Pancreas (tissue), 10 donors: ENCODE results near the gene AOPEP. TPM values are rescaled to one million over a fixed set of nuclear protein-coding genes. Genes with fewer than 3 reads are reported as not detected.

ENCODE experiments used
- ATAC-seq, 4 donors: fragments of 200-7000 bp; cut with Tn5 transposase; one replicate each; pipeline versions ENCODE4 v1.8.0 to v1.9.1; 2020; ENCODE audit warnings: mild to moderate bottlenecking in 4 of 4, moderate library complexity in 4 of 4
- DNase-seq, 6 donors: peaks; one replicate each; pipeline ENCODE4 v3.0.0-alpha.2; 2020
- FAIRE-seq: peaks from 2 replicates; lab custom pipeline; 2012; peaks lifted over from hg19 to GRCh38; lab: Jason Lieb, UNC
- H3K27ac ChIP-seq, 4 donors: fragments of 200-600 bp; sonication (generic); 1 replicate in 3 of 4; 2 replicates in 1 of 4; pipeline versions ENCODE4 v1.5.0 to v1.8.0; 2020
- H3K27me3 ChIP-seq, 4 donors: fragments of 200-600 bp; one replicate each; pipeline ENCODE4 v1.8.0; 2021
- H3K36me3 ChIP-seq, 3 donors: fragments of 200-600 bp; sonication (generic) in 1 of 3; one replicate each; pipeline versions ENCODE4 v1.5.0 to v1.8.0; 2020 to 2021
- H3K4me1 ChIP-seq, 3 donors: fragments of 200-600 bp; one replicate each; pipeline ENCODE4 v1.8.0; 2021
- H3K4me3 ChIP-seq, 4 donors: fragments of 200-600 bp; sonication (generic) in 2 of 4; one replicate each; pipeline versions ENCODE4 v1.5.0 to v1.8.0; 2020 to 2021
- H3K9me3 ChIP-seq, 4 donors: fragments of 200-600 bp; one replicate each; pipeline ENCODE4 v1.8.0; 2021
- WGBS, 2 donors: extraction: QIAGEN DNeasy Blood & Tissue Kit; methylation state at CpG; one replicate each; pipeline ENCODE4 v1.1.7; 2013; 5-methylcytosine and 5-hydroxymethylcytosine counted together
- intact Hi-C, 3 donors: fragments of 100-400 bp; cut with DNase I; formaldehyde crosslinking; loops; one replicate each; pipeline versions ENCODE4 v1.11.1 to v1.14.2; 2022
- polyA plus RNA-seq, 2 donors: library from polyadenylated mRNA; stranded (reverse); fragments of 200-250 nt; gene quantifications; one replicate each; pipeline ENCODE4 v1.2.3, GENCODE V29; 2013
- total RNA-seq, 6 donors: library from RNA; stranded (reverse); fragmentation: NEBNext Ultra II Directional in 4 of 6; extraction: Animal tissue kit (Norgen Biotek cat#: 25700) in 4 of 6; gene quantifications; one replicate each; pipeline versions ENCODE4 v1.2.1 to v1.2.4, GENCODE V29; 2021 to 2023
- TF ChIP-seq, protein P1 (sequence below), 4 donors: fragments of 200-600 bp; sonication (generic) in 3 of 4; IDR thresholded peaks; one replicate each; pipeline versions ENCODE4 v1.5.0 to v1.8.0; 2021; ENCODE audit warnings: antibody characterized with exemption in 4 of 4
- donor health status: healthy with polysubstance abuse.
- donor health status: DM: no; HTN: no; CAD: no; lungs with moderate emphysema.
- donor health status: DM: no; HTN: no; CAD: no.
- donor health status: control.
- donor health status: control.
- donor health status: Bipolar disorder and iron deficiency.
- donor health status: DM: yes; HTN: yes; CAD: no.
- donor health status: DM: no; HTN: no; CAD: no.
- donor health status: DM: no; HTN: no; CAD: no.
- donor health status: DM: yes; HTN: yes; CAD: no.

The AOPEP gene
- total and polyA plus RNA-seq, 8 donors = 50.5 to 140 (median 76.7) TPM

DNA sequence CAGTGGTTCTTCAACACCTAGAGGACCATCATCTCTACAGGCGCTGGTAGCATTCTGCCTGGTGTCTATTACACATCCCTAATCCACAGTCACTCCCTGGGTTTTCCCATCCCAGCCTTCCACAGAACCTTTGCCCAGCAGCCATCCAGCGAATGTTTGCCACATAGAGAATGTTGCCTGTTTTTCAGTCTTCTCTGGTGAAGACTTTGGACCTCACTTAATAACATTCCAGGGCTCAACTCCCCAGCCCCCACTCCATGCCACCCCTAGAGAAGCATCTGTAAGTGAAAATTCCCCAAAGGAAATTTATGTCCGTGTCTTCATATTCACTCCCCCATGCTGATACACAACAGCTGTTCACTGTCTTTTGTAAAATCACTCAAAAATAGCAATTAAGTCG is 249.6 kb downstream of the AOPEP start:
- Histone ChIP-seq H3K4me1 (peaks cover 24 to 31% (median 28%) of the 10 kb centered on the region in 3 donors), H3K27me3 (no peaks in the 10 kb centered on the region), H3K36me3 (no peaks in the 10 kb centered on the region), H3K4me3 (no peak overlapping the region), H3K9me3 (no peaks in the 10 kb centered on the region), H3K27ac (no peak overlapping the region)
- intact Hi-C loops = no loop called here
- WGBS, 2 donors = 94 to 95% methylated on average over 4 of the region's 4 CpGs
- ATAC-seq (no peak), FAIRE-seq (no peak), DNase-seq (no peak)
- TF ChIP-seq, protein P1, sequence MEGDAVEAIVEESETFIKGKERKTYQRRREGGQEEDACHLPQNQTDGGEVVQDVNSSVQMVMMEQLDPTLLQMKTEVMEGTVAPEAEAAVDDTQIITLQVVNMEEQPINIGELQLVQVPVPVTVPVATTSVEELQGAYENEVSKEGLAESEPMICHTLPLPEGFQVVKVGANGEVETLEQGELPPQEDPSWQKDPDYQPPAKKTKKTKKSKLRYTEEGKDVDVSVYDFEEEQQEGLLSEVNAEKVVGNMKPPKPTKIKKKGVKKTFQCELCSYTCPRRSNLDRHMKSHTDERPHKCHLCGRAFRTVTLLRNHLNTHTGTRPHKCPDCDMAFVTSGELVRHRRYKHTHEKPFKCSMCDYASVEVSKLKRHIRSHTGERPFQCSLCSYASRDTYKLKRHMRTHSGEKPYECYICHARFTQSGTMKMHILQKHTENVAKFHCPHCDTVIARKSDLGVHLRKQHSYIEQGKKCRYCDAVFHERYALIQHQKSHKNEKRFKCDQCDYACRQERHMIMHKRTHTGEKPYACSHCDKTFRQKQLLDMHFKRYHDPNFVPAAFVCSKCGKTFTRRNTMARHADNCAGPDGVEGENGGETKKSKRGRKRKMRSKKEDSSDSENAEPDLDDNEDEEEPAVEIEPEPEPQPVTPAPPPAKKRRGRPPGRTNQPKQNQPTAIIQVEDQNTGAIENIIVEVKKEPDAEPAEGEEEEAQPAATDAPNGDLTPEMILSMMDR (IDR thresholded peaks at IDR 0.05) = no peak

DNA sequence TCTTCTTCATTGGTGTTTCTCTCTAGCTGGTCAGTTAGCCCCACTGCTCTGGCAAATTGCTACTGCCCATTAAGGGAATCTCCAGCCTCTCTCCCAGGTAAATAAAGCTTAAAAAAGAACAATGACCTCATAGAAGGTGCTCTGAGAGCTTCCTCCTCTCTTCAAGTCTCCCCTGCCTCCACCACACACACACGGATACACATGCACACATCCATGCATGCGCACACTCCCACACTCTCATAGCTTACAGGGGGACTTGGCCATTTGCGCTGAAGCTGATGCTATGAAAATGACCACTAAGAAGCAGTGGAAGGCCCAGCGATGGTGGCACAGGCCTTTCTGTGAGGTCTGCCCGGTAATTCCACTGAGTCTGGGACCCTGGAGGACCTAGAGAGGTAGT is 250.9 kb downstream of the AOPEP start:
- H3K36me3 ChIP-seq = no peaks in the 10 kb centered on the region
- no peaks in the 10 kb centered on the region for H3K27me3 ChIP-seq
- FAIRE-seq = no peak
- no peak overlapping the region for H3K27ac ChIP-seq
- no peak overlapping the region for H3K4me3 ChIP-seq
- 92 to 96% methylated on average over 5 of the region's 5 CpGs for WGBS, 2 donors
- no peak for DNase-seq
- peaks cover 12 to 19% (median 15%) of the 10 kb centered on the region in 3 donors for H3K4me1 ChIP-seq
- no peak for ATAC-seq
- TF ChIP-seq, protein P1 (IDR thresholded peaks at IDR 0.05) = no peak
- intact Hi-C loops = no loop called here
- no peaks in the 10 kb centered on the region for H3K9me3 ChIP-seq

DNA sequence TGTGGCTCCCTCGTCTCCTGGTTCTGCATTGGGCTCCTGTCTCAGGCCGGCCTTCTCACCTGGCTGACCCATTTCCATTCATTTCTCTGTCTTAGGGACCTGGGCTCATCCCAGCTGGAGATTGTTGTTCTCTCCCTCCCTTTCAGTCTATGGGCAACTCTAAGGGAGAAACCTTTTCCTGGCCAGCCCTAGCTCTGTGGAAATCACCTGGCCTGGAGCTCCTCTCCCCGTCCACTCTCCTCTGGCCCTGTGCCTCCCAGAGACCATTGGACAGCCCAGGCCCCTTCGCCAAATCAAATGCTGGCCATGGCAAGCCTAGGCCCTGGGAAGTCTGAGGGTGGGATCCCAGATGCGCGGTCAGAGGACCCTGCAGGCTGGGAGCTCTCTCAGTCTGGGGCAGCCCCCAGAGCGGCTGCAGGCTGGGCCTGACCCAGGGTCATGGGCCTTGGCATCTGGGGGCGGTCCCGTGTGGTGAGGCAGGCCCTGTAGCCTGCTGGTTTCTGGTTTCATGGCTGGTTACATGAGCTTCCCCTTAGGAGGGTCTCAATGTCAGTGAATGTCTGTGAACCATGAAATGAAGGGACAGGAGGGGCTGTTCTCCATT is 253.5 kb downstream of the AOPEP start:
- DNase-seq (no peak), ATAC-seq (no peak), FAIRE-seq (no peak)
- no peaks in the 10 kb centered on the region for H3K4me1 ChIP-seq
- TF ChIP-seq, protein P1 (IDR thresholded peaks at IDR 0.05) = no peak
- no peak overlapping the region for H3K27ac ChIP-seq
- H3K27me3 ChIP-seq = no peaks in the 10 kb centered on the region
- H3K36me3 ChIP-seq = no peaks in the 10 kb centered on the region
- H3K4me3 ChIP-seq = no peak overlapping the region
- intact Hi-C loops = no loop called here
- no peaks in the 10 kb centered on the region for H3K9me3 ChIP-seq
- WGBS, 2 donors = 94 to 96% methylated on average over 9 of the region's 9 CpGs

DNA sequence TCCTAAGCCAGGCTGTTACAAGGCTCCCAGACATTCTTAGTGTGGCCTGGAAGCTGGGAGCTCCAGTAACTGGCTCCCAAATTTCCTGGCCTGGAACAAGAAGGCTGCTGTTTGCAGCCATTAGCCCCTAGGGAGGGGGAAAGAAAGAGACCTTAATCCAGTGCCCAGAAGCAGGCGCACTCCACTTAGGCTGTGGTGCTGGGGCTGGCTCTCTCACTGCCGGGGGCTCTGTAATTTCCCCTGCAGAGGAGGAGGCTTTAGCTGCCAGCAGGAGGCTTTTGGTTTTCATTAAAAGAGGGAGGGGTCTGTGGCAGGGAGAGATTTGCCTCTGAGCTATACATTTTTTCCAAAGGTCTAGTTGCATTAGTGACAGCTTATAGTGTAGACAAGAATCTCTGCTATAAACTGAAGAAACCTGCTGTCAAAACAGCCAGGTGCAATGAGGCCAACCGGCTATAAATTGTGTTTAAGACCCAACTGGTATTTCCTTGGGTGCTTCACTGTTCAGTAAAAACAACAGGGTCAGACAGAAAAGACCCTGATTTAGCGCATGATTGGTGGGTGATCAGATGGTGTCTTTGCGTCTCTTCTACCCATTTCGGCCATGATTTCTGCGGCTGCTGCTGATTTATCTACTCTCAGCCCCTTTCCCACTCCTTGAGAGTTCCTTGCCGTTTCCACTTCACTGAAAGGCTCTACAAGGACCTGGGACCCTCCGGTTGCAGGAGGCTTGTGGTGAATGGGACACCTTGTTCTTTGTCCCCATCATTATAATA is 254.6 kb downstream of the AOPEP start:
- TF ChIP-seq, protein P1 (IDR thresholded peaks at IDR 0.05) = no peak
- ATAC-seq (no peak), FAIRE-seq (no peak), DNase-seq (no peak)
- intact Hi-C loops = no loop called here
- H3K36me3 ChIP-seq = no peaks in the 10 kb centered on the region
- H3K27me3 ChIP-seq = no peaks in the 10 kb centered on the region
- no peaks in the 10 kb centered on the region for H3K4me1 ChIP-seq
- 96% methylated on average over 9 of the region's 9 CpGs for WGBS, 2 donors
- no peak overlapping the region for H3K27ac ChIP-seq
- H3K4me3 ChIP-seq = no peak overlapping the region
- H3K9me3 ChIP-seq = no peaks in the 10 kb centered on the region

DNA sequence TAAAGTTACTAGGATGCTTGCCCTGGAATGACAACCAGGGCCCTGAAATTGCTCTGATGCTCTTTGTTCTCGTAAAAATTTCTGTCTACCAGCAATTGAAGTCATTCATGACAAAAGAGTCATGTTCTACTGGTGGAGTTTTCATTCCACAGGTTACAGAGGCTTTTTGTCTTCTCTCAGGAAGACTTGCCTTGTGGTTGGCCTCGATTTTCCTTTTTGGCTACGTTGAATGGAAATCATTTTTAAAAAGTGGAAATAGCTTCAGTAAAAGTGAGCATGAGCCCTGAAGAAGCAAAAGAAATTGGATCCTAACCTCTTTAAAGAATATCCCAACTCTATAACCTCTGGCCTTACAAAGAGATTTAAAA is 255.2 kb downstream of the AOPEP start:
- Histone ChIP-seq H3K27ac (no peak overlapping the region), H3K36me3 (no peaks in the 10 kb centered on the region), H3K4me1 (no peaks in the 10 kb centered on the region), H3K9me3 (no peaks in the 10 kb centered on the region), H3K4me3 (no peak overlapping the region), H3K27me3 (no peaks in the 10 kb centered on the region)
- TF ChIP-seq, protein P1 (IDR thresholded peaks at IDR 0.05) = no peak
- FAIRE-seq (no peak), DNase-seq (no peak), ATAC-seq (no peak)
- intact Hi-C loops = no loop called here
- 82 to 89% methylated on average over 3 of the region's 3 CpGs for WGBS, 2 donors
